Stimulated activated CD8-positive, alpha-beta memory T cell treated with anti-CD3 and anti-CD28 coated beads, Interleukin-15, amount 100 ng/mL, for 24 hours (primary cell): ENCODE data around the gene MPP2.
"Not testable (repeated sequence)": the region's sequence is repeated elsewhere in the genome, so short reads cannot be mapped to it uniquely, and the experiment has no call there.

Experiments
- DNase-seq: peaks from one replicate; pipeline ENCODE4 v3.0.0-alpha.2; 2020; ENCODE audit warnings: low read depth

MPP2 gene

DNA sequence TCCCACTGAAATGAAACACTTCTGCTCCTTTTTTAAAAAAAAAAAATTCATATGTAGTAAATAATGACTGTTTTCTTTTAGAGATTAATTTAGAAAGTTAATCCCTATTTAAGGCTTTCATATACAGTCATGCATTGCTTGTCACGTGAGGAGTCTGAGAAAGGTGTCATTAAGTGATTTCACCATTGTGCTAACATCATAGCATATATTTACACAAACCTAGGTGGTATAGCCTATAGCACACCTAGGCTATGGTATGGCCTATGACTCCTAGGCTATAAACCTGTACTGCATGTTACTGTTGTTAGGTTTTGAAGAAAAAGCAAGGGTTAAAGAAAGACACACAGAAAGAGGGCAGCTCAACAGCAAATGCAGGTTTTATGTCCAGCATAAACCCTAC is 21.3 kb upstream of the MPP2 start:
- no peak for DNase-seq

DNA sequence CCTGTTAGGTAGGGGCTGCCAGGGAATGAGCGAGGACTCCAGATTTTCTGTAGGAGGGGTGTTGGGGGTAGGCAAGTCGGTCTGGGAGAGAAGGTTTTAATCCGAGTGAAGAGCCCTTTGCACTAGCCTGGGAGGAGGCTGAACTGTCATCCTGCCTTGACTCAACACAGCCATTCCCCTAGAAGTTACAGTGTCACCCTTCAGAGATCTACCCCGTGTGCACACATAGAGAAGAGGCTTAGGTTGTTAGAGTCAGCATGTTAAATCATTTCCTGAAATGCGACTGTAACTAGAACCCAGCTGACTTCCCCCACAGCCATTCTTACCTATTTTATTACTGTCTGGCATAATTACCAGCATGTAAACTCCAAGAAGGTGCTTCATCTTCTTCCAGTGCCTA is 20.6 kb upstream of the MPP2 start:
- DNase-seq: not testable (repeated sequence)

- DNase-seq: no peak
Measured at GRCh38 chr17:43927060-43927864, 19.9 kb upstream of the MPP2 start.

GRCh38 chr17:43924558-43924957 is 17.2 kb upstream of the MPP2 start:
- no peak for DNase-seq

- no peak for DNase-seq
Measured at GRCh38 chr17:43920500-43921095, 13.3 kb upstream of the MPP2 start.

- no peak for DNase-seq
Measured at GRCh38 chr17:43918026-43918389, 10.7 kb upstream of the MPP2 start.

GRCh38 chr17:43917348-43918025 is 10.2 kb upstream of the MPP2 start:
- no peak for DNase-seq

- DNase-seq: no peak
Measured at GRCh38 chr17:43917016-43917347, 9.6 kb upstream of the MPP2 start.

GRCh38 chr17:43916385-43916784 is 9.0 kb upstream of the MPP2 start:
- DNase-seq: no peak

GRCh38 chr17:43915559-43915958 is 8.2 kb upstream of the MPP2 start:
- DNase-seq: no peak

DNA sequence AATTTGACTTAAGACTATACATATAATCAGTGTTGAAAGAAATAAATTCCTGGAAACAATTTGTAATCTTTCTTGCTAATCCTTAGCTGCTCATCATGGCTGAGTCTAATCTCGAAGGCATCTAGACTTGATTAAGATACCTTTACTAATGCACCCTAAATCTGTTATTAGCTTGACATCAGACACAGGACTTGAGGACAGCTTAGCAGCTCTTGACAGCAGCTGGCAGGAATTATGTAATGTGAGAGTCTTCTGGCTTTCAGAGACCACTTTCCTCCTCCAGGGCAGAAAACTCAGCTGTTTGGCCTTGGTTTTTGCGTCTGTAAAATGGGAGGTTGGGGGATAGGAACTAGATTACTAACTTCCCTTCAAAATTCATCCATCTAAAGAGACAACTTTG is 7.1 kb upstream of the MPP2 start:
- no peak for DNase-seq

DNA sequence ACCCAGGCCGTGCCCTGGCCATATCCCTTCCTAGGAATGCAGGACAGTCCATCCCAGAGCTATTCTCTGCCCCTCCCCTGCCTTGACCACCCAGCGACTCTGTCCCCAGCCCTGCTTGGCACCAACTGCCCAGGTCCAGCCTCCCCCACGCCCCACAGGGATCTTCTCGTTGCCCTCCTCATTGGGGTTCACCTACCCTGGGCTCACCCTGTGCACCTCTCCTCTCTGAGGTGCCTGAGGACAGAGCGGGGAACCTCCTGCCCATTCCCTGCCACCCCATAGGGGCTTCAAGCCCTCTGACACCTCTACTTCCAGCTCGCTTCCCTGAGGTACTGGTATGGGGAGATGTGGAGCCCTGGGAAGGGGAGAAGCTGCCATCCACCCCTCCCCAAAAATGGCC is 6.2 kb upstream of the MPP2 start:
- no peak for DNase-seq

GRCh38 chr17:43912635-43913304 is 5.4 kb upstream of the MPP2 start:
- DNase-seq: no peak

- DNase-seq: no peak
Measured at GRCh38 chr17:43911904-43912303, 4.6 kb upstream of the MPP2 start.

DNA sequence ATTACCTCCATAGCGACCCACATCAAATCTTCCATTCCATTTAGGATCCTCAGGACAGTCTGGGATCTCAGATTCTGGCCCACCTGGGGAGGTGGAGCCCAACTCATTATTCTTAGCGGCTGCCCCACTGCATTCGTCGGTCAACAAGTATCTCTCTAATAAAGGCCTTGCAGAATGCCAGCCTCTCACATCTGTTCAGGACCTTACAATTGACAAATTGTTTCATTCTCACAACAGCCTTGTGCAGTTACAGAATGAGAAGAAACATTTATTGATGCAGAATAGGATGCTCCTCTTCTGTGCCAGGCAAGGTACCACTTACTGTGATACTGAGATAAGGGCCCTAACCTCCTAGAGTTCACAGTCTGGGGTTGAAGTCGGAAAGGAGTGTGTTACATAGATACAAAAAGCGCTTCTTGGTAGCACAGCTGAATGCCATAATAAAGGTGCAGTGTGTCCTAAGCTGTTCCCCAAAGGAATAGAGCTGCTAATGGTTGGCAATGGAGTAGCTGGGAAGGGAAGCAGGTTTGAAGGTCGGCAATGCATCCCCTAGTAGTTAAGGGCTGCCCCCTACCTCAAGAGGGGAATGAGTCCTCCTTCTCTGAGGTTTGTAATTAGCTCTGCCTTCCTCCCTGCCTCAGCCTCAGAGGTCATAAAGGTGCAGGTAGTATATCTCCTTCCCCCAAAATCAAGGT is 2.3 kb upstream of the MPP2 start:
- DNase-seq: no peak

DNA sequence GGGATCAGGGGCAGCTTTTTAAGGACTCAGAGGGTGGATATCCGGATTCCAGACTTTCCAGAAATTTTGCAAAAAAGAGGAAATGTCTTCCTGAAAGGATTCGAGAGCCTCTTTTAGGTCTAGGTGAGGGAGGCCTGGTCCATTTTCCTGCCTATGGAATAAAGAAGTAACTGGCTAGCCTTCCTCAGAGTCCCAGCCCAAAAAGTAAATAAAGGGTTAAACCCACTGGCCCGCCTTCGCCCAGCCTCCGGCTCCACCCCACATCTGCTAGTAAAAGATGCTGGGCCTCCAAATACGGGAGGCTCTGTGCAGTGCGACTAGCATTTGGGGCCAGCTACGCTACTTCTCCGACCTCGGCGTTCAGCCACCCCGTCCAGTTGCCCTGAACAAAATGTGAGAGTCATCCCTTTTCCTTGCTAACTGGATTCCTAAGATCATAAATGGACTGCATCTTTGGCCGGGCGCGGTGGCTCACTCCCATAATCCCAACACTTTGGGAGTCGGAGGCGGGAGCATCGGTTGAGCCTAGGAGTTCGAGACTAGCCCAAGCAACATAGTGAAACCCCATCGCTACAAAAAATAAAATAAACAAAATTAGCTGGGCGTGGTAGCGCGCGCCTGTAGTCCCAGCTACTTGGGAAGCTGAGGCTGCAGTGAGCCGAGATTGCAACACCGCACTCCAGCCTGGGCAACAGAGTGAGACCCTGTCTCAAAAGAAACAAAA is 824 bp upstream of the MPP2 start:
- DNase-seq: no peak

GRCh38 chr17:43906951-43907424 is 348 bp downstream of the MPP2 start:
- no peak for DNase-seq

DNA sequence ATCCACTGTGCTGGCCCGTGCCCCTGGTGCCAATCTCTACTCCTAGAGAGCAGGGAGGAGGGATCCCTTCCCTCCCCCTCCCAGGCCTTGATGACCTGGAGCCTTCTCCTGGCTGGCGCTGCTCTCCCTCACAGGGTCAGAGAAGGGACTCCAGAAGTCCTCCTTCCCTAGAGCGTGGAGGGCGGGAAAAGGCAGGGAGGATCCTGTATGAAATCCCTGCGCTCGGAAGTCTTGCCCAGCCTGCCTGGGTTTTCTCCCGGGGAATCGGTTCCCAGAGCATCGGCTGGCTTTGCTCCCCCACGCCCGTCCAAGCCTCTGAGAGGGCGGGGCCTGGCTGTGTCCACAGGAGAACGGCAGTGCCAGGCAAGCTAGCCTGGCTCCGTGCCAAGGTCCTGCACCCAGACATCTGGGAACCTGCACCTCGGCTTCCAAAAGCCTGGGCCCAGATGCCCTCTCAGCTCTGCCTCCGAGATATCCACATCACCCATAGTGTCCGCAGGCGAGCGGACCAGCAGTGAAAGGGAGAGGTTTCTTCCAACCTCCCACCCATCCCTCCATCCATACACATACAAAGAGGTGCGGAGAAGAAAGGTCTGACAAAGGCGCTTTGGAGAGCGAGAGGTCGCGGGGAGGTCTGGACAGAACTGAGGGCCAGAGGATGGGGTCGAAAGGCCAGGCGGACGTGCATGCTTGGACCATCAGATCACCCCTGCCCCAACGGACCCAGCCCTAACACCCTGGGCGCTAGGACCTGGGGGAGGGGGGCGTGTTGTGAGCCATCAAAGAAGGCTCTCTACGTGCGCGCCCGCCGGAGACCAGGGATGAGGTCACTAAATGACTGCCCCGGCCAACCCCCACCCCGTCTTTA is 1.1 kb downstream of the MPP2 start:
- no peak for DNase-seq

DNA sequence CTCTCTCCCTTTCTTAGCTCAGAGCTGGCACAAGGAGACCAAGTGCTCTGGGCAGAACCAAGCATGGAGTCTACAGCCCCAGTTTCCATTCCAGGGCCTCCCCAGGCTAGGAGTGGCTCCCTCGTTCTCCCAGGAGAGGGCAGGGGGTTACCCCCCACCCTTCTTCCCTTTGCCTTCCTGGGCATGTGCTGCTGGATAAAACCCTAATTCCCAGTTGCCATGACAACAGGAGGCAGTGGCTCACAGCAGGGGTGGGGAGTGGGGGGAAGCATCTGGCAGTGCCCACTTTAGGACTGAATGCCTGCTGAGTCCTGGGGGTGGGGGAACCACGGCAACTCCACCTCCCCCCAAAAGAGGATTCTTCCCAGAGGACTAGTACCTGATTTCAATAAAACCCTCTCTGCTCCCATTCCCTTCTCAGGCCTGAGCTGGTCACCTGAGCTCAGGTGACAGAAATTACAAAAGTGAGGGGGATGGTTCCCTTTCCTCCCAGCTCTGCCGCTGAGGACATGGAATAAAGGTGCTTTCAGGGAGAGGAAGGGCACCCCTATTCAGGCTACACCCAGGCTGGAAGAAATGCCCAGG is 1.8 kb downstream of the MPP2 start:
- DNase-seq: no peak
